ENCODE measurements around the gene CHST9.

DNA sequence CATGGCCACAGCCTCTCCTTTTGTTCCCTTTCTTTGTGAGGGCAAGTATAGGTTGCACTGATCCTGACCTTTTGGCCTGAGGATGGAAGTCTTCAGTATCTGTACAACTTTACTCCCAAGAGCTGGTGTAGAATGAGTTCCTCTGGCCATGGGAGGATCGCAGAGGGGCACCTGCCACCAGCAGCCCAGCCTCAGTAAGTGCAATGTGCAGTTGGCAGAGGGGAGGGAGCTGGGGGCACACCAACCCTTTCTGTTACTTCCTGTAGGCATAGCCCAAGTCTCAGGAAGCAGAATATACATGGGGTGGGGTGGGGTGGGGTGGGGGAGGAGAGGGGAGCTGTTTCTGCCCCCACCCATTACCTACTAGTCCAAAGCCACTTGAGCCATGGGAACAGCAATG is 254.5 kb downstream of the CHST9 start:
- TF ChIP-seq CTCF (IDR thresholded peaks at IDR 0.05; ENCODE audit: borderline replicate concordance, extremely low read depth, low read length, poor library complexity, severe bottlenecking): peak; percentile 53
- no peak for TF ChIP-seq EZH2 (IDR thresholded peaks at IDR 0.05; ENCODE audit: borderline replicate concordance, low read depth, low read length, severe bottlenecking)

All from DND-41 (cell line).